IMR-90 (cell line): ENCODE results near the gene ADGRD1. TPM values are rescaled to one million over a fixed set of nuclear protein-coding genes. Genes with fewer than 3 reads are reported as not detected.

ENCODE experiments used
- ATAC-seq: fragments of 200-7000 bp; cut with Tn5 transposase; 2 replicates; pipeline ENCODE4 v1.9.1; 2020; ENCODE audit warnings: low read depth, mild to moderate bottlenecking, moderate library complexity
- BruUV-seq: library from RNA; stranded (reverse); fragments of 400-500 nt; replicated peaks from 2 replicates; lab custom pipeline; 2021; lab: Mats Ljungman, UMichigan
- CTCF ChIA-PET: fragments of 300-600 bp; formaldehyde crosslinking; extraction: SDS; loops from one replicate; lab custom pipeline; 2021; ENCODE audit warnings: antibody characterized with exemption; lab: Yijun Ruan, JAX
- POLR2A ChIA-PET: fragments of 300-600 bp; sonication (Branson Sonifier 250); formaldehyde crosslinking; loops from one replicate; lab custom pipeline; 2022; ENCODE audit warnings: antibody characterized with exemption; ENCODE audit not compliant: unreplicated experiment; lab: Charles Lee
- DNase-seq: peaks from one replicate; pipeline ENCODE4 v3.0.0; 2013
- H2AFZ ChIP-seq: replicated peaks from 2 replicates; pipeline ENCODE3; 2013; ENCODE audit warnings: low read length, mild to moderate bottlenecking; ENCODE audit not compliant: poor library complexity
- H2AK5ac ChIP-seq: 2 replicates; pipeline ENCODE4 v1.6.1; 2013; ENCODE audit warnings: low read depth, low read length, inconsistent platforms
- H2AK9ac ChIP-seq: replicated peaks from 2 replicates; pipeline ENCODE3; 2013; ENCODE audit warnings: mild to moderate bottlenecking, low read depth, low read length, moderate library complexity; ENCODE audit not compliant: poor library complexity
- H2BK120ac ChIP-seq: 2 replicates; pipeline ENCODE4 v1.6.1; 2013; ENCODE audit warnings: low read depth, low read length, inconsistent platforms
- H2BK15ac ChIP-seq: 3 replicates; pipeline ENCODE4 v1.6.1; 2013; ENCODE audit warnings: low read depth, low read length, inconsistent platforms
- H2BK20ac ChIP-seq: 2 replicates; pipeline ENCODE4 v1.6.1; 2013; ENCODE audit warnings: low read depth, mild to moderate bottlenecking, inconsistent platforms, low read length, moderate library complexity
- H2BK5ac ChIP-seq: 2 replicates; pipeline ENCODE4 v1.6.1; 2013; ENCODE audit warnings: mild to moderate bottlenecking, low read depth, low read length, inconsistent platforms; ENCODE audit not compliant: poor library complexity, severe bottlenecking
- H3K14ac ChIP-seq: replicated peaks from 2 replicates; pipeline ENCODE4 v1.6.1; 2013; ENCODE audit warnings: low read depth, low read length, inconsistent platforms
- H3K18ac ChIP-seq: 2 replicates; pipeline ENCODE4 v1.6.1; 2013; ENCODE audit warnings: low read depth, low read length, control low read depth
- H3K23ac ChIP-seq: 2 replicates; pipeline ENCODE4 v1.6.1; 2013; ENCODE audit warnings: low read depth, low read length, inconsistent platforms
- H3K27ac ChIP-seq: 2 replicates; pipeline ENCODE4 v1.5.1; 2013; ENCODE audit warnings: mild to moderate bottlenecking, control low read depth, low read length; ENCODE audit not compliant: insufficient read depth
- H3K27me3 ChIP-seq: 2 replicates; pipeline ENCODE4 v1.6.1; 2013; ENCODE audit warnings: low read length; ENCODE audit not compliant: control insufficient read depth, insufficient read depth
- H3K36me3 ChIP-seq: 2 replicates; pipeline ENCODE4 v1.6.1; 2013; ENCODE audit warnings: low read length, mixed read lengths; ENCODE audit not compliant: control insufficient read depth, insufficient read depth
- H3K4ac ChIP-seq: 2 replicates; pipeline ENCODE4 v1.6.1; 2013; ENCODE audit warnings: low read depth, low read length, inconsistent platforms
- H3K4me1 ChIP-seq: 2 replicates; pipeline ENCODE4 v1.6.1; 2013; ENCODE audit warnings: low read length, mixed read lengths; ENCODE audit not compliant: control insufficient read depth, insufficient read depth
- H3K4me2 ChIP-seq: 2 replicates; pipeline ENCODE4 v1.6.1; 2013; ENCODE audit warnings: low read depth, mild to moderate bottlenecking, control low read depth, low read length, moderate library complexity
- H3K4me3 ChIP-seq: 2 replicates; pipeline ENCODE4 v1.5.1; 2013; ENCODE audit warnings: low read depth, mild to moderate bottlenecking, control low read depth, low read length, moderate library complexity; ENCODE audit not compliant: insufficient read depth
- H3K56ac ChIP-seq: 2 replicates; pipeline ENCODE4 v1.6.1; 2013; ENCODE audit warnings: low read length, inconsistent platforms; ENCODE audit not compliant: insufficient read depth; ENCODE audit errors: extremely low read depth
- H3K79me1 ChIP-seq, 2 experiments: 2 replicates each; pipeline ENCODE4 v1.6.1; 2013; ENCODE audit warnings: low read length in 2 of 2, inconsistent platforms in 1 of 2, low read depth in 1 of 2
- H3K9ac ChIP-seq: 2 replicates; pipeline ENCODE4 v1.6.1; 2013; ENCODE audit warnings: low read depth, low read length, control low read depth
- H3K9me1 ChIP-seq: 2 replicates; pipeline ENCODE4 v1.6.1; 2013; ENCODE audit warnings: low read length, inconsistent platforms; ENCODE audit not compliant: insufficient read depth
- H3K9me3 ChIP-seq: 2 replicates; pipeline ENCODE4 v1.6.1; 2013; ENCODE audit warnings: low read length; ENCODE audit not compliant: control insufficient read depth, insufficient read depth
- H4K20me1 ChIP-seq: 2 replicates; pipeline ENCODE4 v1.6.1; 2013; ENCODE audit warnings: low read length, inconsistent platforms; ENCODE audit not compliant: insufficient read depth
- H4K5ac ChIP-seq: 2 replicates; pipeline ENCODE4 v1.6.1; 2013; ENCODE audit warnings: mild to moderate bottlenecking, low read depth, low read length, control low read depth
- H4K8ac ChIP-seq, 2 experiments: 2 replicates each; pipeline ENCODE4 v1.6.1; 2013; ENCODE audit warnings: low read depth in 2 of 2, low read length in 2 of 2, control low read depth in 1 of 2, inconsistent platforms in 1 of 2
- H4K91ac ChIP-seq: 2 replicates; pipeline ENCODE4 v1.6.1; 2013; ENCODE audit warnings: low read depth, low read length, inconsistent platforms; ENCODE audit not compliant: insufficient read depth
- BHLHE40 ChIP-seq: fragments of 150-350 bp; IDR thresholded peaks from 2 replicates; pipeline ENCODE4 v1.6.1; 2016; ENCODE audit warnings: mild to moderate bottlenecking, low read depth, low read length
- CEBPB ChIP-seq: IDR thresholded peaks from 2 replicates; pipeline ENCODE4 v1.6.1; 2012; ENCODE audit warnings: low read depth, low read length, improper control_type of control experiment
- CHD1 ChIP-seq: IDR thresholded peaks from 2 replicates; pipeline ENCODE4 v1.6.1; 2012; ENCODE audit warnings: low read depth, low read length, improper control_type of control experiment
- CTCF ChIP-seq: conservative IDR thresholded peaks from 2 replicates; pipeline ENCODE4 v1.5.1; 2012; ENCODE audit warnings: mild to moderate bottlenecking, low read depth, low read length, improper control_type of control experiment
- ELK1 ChIP-seq: fragments of 150-350 bp; IDR thresholded peaks from 2 replicates; pipeline ENCODE4 v1.6.1; 2016; ENCODE audit warnings: low read depth, mild to moderate bottlenecking, low read length, moderate library complexity, borderline replicate concordance
- FOS ChIP-seq: fragments of 150-350 bp; IDR thresholded peaks from 2 replicates; pipeline ENCODE4 v1.6.1; 2016; ENCODE audit warnings: low read depth, low read length
- MAFK ChIP-seq: IDR thresholded peaks from 2 replicates; pipeline ENCODE4 v1.6.1; 2012; ENCODE audit warnings: low read depth, low read length, improper control_type of control experiment
- MAZ ChIP-seq: IDR thresholded peaks from 2 replicates; pipeline ENCODE4 v1.6.1; 2012; ENCODE audit warnings: low read depth, mild to moderate bottlenecking, low read length, improper control_type of control experiment, moderate library complexity, borderline replicate concordance
- MXI1 ChIP-seq: IDR thresholded peaks from 2 replicates; pipeline ENCODE4 v1.6.1; 2012; ENCODE audit warnings: low read depth, mild to moderate bottlenecking, low read length, moderate library complexity, borderline replicate concordance
- NFE2L2 ChIP-seq: fragments of 150-350 bp; IDR thresholded peaks from 2 replicates; pipeline ENCODE4 v1.6.1; 2016; ENCODE audit warnings: low read depth, mild to moderate bottlenecking, low read length
- POLR2A ChIP-seq: IDR thresholded peaks from 2 replicates; pipeline ENCODE4 v1.6.1; 2012; ENCODE audit warnings: mild to moderate bottlenecking, low read depth, low read length
- RAD21 ChIP-seq: IDR thresholded peaks from 2 replicates; pipeline ENCODE4 v1.6.1; 2012; ENCODE audit warnings: low read length, improper control_type of control experiment
- RCOR1 ChIP-seq: IDR thresholded peaks from 2 replicates; pipeline ENCODE4 v1.6.1; 2012; ENCODE audit warnings: mild to moderate bottlenecking, low read length, improper control_type of control experiment; ENCODE audit not compliant: insufficient replicate concordance
- RFX5 ChIP-seq: IDR thresholded peaks from 2 replicates; pipeline ENCODE4 v1.8.0; 2012; ENCODE audit warnings: low read depth, mild to moderate bottlenecking, low read length, moderate library complexity
- SMC3 ChIP-seq: fragments of 150-350 bp; IDR thresholded peaks from 2 replicates; pipeline ENCODE4 v1.6.1; 2016; ENCODE audit warnings: low read depth, mild to moderate bottlenecking, antibody characterized with exemption, low read length, moderate library complexity
- WGBS, 2 experiments: methylation state at CpG; one replicate each; pipeline versions ENCODE4 v1.1.5 to v1.1.7; 2013; ENCODE audit warnings: missing lambda C conversion rate in 2 of 2; ENCODE audit not compliant: insufficient read length in 1 of 2; ENCODE audit errors: extremely low coverage in 2 of 2; 5-methylcytosine and 5-hydroxymethylcytosine counted together
- dilution Hi-C: fragments of 300-500 bp; cut with HindIII; formaldehyde crosslinking; loops from one replicate; pipeline ENCODE4 v1.14.3; 2018; ENCODE audit warnings: low sequenced_read_pairs; ENCODE audit not compliant: unreplicated experiment
- in situ Hi-C: fragments of 300-500 bp; cut with MboI; formaldehyde crosslinking; loops from 3 replicates; pipeline ENCODE4 v1.14.3; 2019; ENCODE audit warnings: low sequenced_read_pairs, inconsistent platforms, mixed read lengths
- intact Hi-C: fragments of 100-400 bp; cut with micrococcal nuclease; formaldehyde crosslinking; loops from 2 replicates; pipeline ENCODE4 v1.10.0; 2022
- polyA plus RNA-seq, 3 experiments: library from polyadenylated mRNA; depleted of rRNA; stranded (reverse); fragments of >200 nt; gene quantifications; 2 replicates each; pipeline ENCODE4 v1.2.3, GENCODE V29; 2012; ENCODE audit warnings: low replicate concordance in 1 of 3
- total RNA-seq: library from RNA; depleted of rRNA; stranded (reverse); fragments of >200 nt; gene quantifications from 2 replicates; pipeline ENCODE4 v1.2.3, GENCODE V29; 2012

ADGRD1 gene
- total and polyA plus RNA-seq, 2 of the 4 experiments (the other 2 are of a cell fraction), result not detected

- no peak for TF ChIP-seq RAD21
Measured at GRCh38 chr12:130956456-130957303, 3.0 kb downstream of the ADGRD1 start (continued).

- no peak overlapping the region for H4K8ac ChIP-seq
- no peak for ATAC-seq
- no peak overlapping the region for H3K4me3 ChIP-seq
- H2BK15ac ChIP-seq, result no peak overlapping the region
- in situ Hi-C loops, result no loop called here
- peaks cover 24% of the 10 kb centered on the region for H3K9me3 ChIP-seq
- no peak overlapping the region for H3K56ac ChIP-seq
- no peak for DNase-seq
- H3K14ac ChIP-seq, result no peak overlapping the region
- H2AK9ac ChIP-seq, result no peak overlapping the region
- no peaks in the 10 kb centered on the region for H3K9me1 ChIP-seq
- H3K23ac ChIP-seq, result no peak overlapping the region
- H3K9ac ChIP-seq, result no peak overlapping the region
- no peak overlapping the region for H2BK5ac ChIP-seq
- H2AK5ac ChIP-seq, result no peak overlapping the region
- H3K27me3 ChIP-seq, result no peaks in the 10 kb centered on the region
- no peaks in the 10 kb centered on the region for H3K36me3 ChIP-seq
- H4K91ac ChIP-seq, result no peak overlapping the region
- H2BK120ac ChIP-seq, result no peak overlapping the region
- no peaks in the 10 kb centered on the region for H3K79me1 ChIP-seq
- no peak overlapping the region for H2BK20ac ChIP-seq
- ChIA-PET CTCF (no interaction called here), POLR2A (no interaction called here)
- no peak overlapping the region for H3K4ac ChIP-seq
- no peak overlapping the region for H3K18ac ChIP-seq
- H2AFZ ChIP-seq, result no peak overlapping the region
- dilution Hi-C loops, result no loop called here
- intact Hi-C loops, result no loop called here
- WGBS, 2 experiments, result 75% methylated on average over 5 of the region's 7 CpGs; no CpG with 5 or more reads in 1 of the 2 experiments
- no peak overlapping the region for H3K27ac ChIP-seq
- H4K5ac ChIP-seq, result no peak overlapping the region
- H4K20me1 ChIP-seq, result no peaks in the 10 kb centered on the region
- no TSS peak for BruUV-seq
- H3K4me1 ChIP-seq, result no peaks in the 10 kb centered on the region
- H3K4me2 ChIP-seq, result no peak overlapping the region
- TF ChIP-seq RAD21, result no peak
- no peak for TF ChIP-seq RFX5
- TF ChIP-seq CHD1, result no peak
- TF ChIP-seq MXI1, result no peak
- TF ChIP-seq BHLHE40, result no peak
- TF ChIP-seq MAZ, result no peak
- no peak for TF ChIP-seq ELK1
- no peak for TF ChIP-seq FOS
- no peak for TF ChIP-seq NFE2L2
- no peak for TF ChIP-seq RCOR1
- no peak for TF ChIP-seq CEBPB
- no peak for TF ChIP-seq MAFK
- TF ChIP-seq POLR2A, result no peak
- TF ChIP-seq CTCF, result no peak
- TF ChIP-seq SMC3, result no peak
Measured at GRCh38 chr12:130957304-130957621, 3.6 kb downstream of the ADGRD1 start.
